ENCODE data around the gene CHCHD5. TPM values are rescaled to one million over a fixed set of nuclear protein-coding genes. Genes with fewer than 3 reads are reported as not detected.

The CHCHD5 gene
- polyA plus RNA-seq, 3 donors: 37.1 to 77.3 (median 56.2) TPM

DNA sequence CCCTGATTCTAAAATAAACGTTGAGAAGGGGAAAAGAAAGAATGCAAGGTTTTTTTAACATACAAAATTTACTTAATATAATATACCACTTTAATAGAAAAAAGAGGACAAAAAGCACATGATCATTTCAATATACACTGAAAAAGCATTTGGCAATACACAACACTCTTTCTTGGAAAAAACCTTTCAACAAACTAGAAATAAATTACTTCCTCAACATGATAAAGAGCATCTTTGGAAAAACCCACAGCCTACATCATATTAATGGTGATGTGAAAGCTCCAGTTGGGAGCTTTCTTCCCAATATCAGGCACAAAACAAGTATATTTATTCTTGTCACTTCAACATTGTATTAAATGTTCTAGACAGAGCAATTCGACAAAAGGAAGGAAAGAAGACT, 45.1 kb upstream of the CHCHD5 start:
- WGBS (ENCODE audit: insufficient coverage): no CpG with 5 or more reads among the region's 2 CpGs
- no peak overlapping the region for H3K4me3 Mint-ChIP-seq
- peaks cover 0 to 2% (median 2%) of the 10 kb centered on the region in 3 donors for H3K27me3 Mint-ChIP-seq (ENCODE audit: low read depth in 3 of 3)

GRCh38 chr2:112540906-112541305, 43.5 kb upstream of the CHCHD5 start:
- no peaks in the 10 kb centered on the region for H4K20me1 ChIP-seq (ENCODE audit: insufficient read depth, low read length)
- Mint-ChIP-seq H3K9me3 (peaks cover 0 to 2% (median 0%) of the 10 kb centered on the region in 7 donors), H3K4me3 (no peak overlapping the region), H3K27me3 (ENCODE audit: low read depth in 3 of 3) (peaks cover 0 to 4% (median 2%) of the 10 kb centered on the region in 3 donors), H3K27ac (peak overlapping the region in 1 of 7 donors; percentile 99), H3K36me3 (peaks cover 4 to 10% of the 10 kb centered on the region in 2 donors), H3K4me1 (peaks cover 10% of the 10 kb centered on the region)
- H2AFZ ChIP-seq (ENCODE audit: insufficient read depth, low read depth, low read length, poor library complexity, severe bottlenecking): peak overlapping the region; percentile 97
- no peaks in the 10 kb centered on the region for H3K27me3 ChIP-seq (ENCODE audit: control insufficient read depth in 2 of 2, insufficient read depth in 2 of 2, low read length in 2 of 2)
- H3K4me3 ChIP-seq (replicated peaks in 1 of 3; ENCODE audit: low read depth in 2 of 3, low read length in 3 of 3): peak overlapping the region; percentile 60 to 95 (median 94)
- no peaks in the 10 kb centered on the region for H3K9me3 ChIP-seq (replicated peaks in 1 of 2; ENCODE audit: control insufficient read depth in 1 of 2, insufficient read depth in 1 of 2, low read length in 2 of 2)
- H3K27ac ChIP-seq (ENCODE audit: low read depth in 1 of 2, low read length in 2 of 2): peak overlapping the region; percentile 93 to 95
- H3K9ac ChIP-seq (ENCODE audit: insufficient read depth, low read length, poor library complexity, severe bottlenecking): peak overlapping the region; percentile 82
- TF ChIP-seq, protein P1, sequence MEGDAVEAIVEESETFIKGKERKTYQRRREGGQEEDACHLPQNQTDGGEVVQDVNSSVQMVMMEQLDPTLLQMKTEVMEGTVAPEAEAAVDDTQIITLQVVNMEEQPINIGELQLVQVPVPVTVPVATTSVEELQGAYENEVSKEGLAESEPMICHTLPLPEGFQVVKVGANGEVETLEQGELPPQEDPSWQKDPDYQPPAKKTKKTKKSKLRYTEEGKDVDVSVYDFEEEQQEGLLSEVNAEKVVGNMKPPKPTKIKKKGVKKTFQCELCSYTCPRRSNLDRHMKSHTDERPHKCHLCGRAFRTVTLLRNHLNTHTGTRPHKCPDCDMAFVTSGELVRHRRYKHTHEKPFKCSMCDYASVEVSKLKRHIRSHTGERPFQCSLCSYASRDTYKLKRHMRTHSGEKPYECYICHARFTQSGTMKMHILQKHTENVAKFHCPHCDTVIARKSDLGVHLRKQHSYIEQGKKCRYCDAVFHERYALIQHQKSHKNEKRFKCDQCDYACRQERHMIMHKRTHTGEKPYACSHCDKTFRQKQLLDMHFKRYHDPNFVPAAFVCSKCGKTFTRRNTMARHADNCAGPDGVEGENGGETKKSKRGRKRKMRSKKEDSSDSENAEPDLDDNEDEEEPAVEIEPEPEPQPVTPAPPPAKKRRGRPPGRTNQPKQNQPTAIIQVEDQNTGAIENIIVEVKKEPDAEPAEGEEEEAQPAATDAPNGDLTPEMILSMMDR (IDR thresholded peaks at IDR 0.05): no peak
- peaks cover 0 to under 1% of the 10 kb centered on the region in 2 donors for H3K36me3 ChIP-seq (replicated peaks in 1 of 2; ENCODE audit: control insufficient read depth in 1 of 2, insufficient read depth in 2 of 2, low read length in 2 of 2)
- no peak for DNase-seq
- intact Hi-C loops (cut with micrococcal nuclease): loop anchor here in 1 of 2 donors (5.0 kb wide), 1 partner anchor 284 kb away; the partner anchor contains the start of gene ZC3H8
- peaks cover 21 to 27% of the 10 kb centered on the region in 2 donors for H3K4me1 ChIP-seq (ENCODE audit: control insufficient read depth in 1 of 2, insufficient read depth in 2 of 2, low read length in 2 of 2)
- H3K4me2 ChIP-seq (replicated peaks; ENCODE audit: extremely low read depth, low read length, poor library complexity, severe bottlenecking): peak overlapping the region; percentile 94
- WGBS (ENCODE audit: insufficient coverage): no CpG with 5 or more reads among the region's 2 CpGs
- H3K79me2 ChIP-seq (ENCODE audit: insufficient read depth, low read length): peaks cover 36% of the 10 kb centered on the region

More for the DNA sequence above, 45.1 kb upstream of the CHCHD5 start:
- Histone ChIP-seq H3K4me2 (replicated peaks; ENCODE audit: extremely low read depth, low read length, poor library complexity, severe bottlenecking) (no peak overlapping the region), H3K4me3 (replicated peaks in 1 of 3; ENCODE audit: low read depth in 2 of 3, low read length in 3 of 3) (no peak overlapping the region), H2AFZ (ENCODE audit: insufficient read depth, low read depth, low read length, poor library complexity, severe bottlenecking) (no peak overlapping the region), H3K9me3 (replicated peaks in 1 of 2; ENCODE audit: control insufficient read depth in 1 of 2, insufficient read depth in 1 of 2, low read length in 2 of 2) (no peaks in the 10 kb centered on the region), H3K4me1 (ENCODE audit: control insufficient read depth in 1 of 2, insufficient read depth in 2 of 2, low read length in 2 of 2) (peaks cover 21 to 27% of the 10 kb centered on the region in 2 donors), H3K27ac (ENCODE audit: low read depth in 1 of 2, low read length in 2 of 2) (no peak overlapping the region), H3K36me3 (replicated peaks in 1 of 2; ENCODE audit: control insufficient read depth in 1 of 2, insufficient read depth in 2 of 2, low read length in 2 of 2) (no peaks in the 10 kb centered on the region), H3K27me3 (ENCODE audit: control insufficient read depth in 2 of 2, insufficient read depth in 2 of 2, low read length in 2 of 2) (no peaks in the 10 kb centered on the region), H3K79me2 (ENCODE audit: insufficient read depth, low read length) (peaks cover 20% of the 10 kb centered on the region), H3K9ac (ENCODE audit: insufficient read depth, low read length, poor library complexity, severe bottlenecking) (no peak overlapping the region), H4K20me1 (ENCODE audit: insufficient read depth, low read length) (no peaks in the 10 kb centered on the region)
- intact Hi-C loops (cut with micrococcal nuclease): no loop called here
- TF ChIP-seq, protein P1 (IDR thresholded peaks at IDR 0.05): no peak
- H3K9me3 Mint-ChIP-seq: peaks cover 0 to 3% (median 0%) of the 10 kb centered on the region in 7 donors
- H3K36me3 Mint-ChIP-seq: peaks cover 6 to 14% of the 10 kb centered on the region in 2 donors
- H3K27ac Mint-ChIP-seq: no peak overlapping the region
- peaks cover 10% of the 10 kb centered on the region for H3K4me1 Mint-ChIP-seq
- no peak for DNase-seq

Measured in CD14-positive monocyte (primary cell).